ENCODE measurements around the gene PREB. TPM values are rescaled to one million over a fixed set of nuclear protein-coding genes. Genes with fewer than 3 reads are reported as not detected.

PREB gene
- total and polyA plus RNA-seq, 4 donors = 25.8 to 66.8 (median 43.5) TPM

GRCh38 chr2:27160191-27160590, 25.8 kb upstream of the PREB start:
- Histone ChIP-seq H3K27me3 (ENCODE audit: control insufficient read depth in 3 of 3, insufficient read depth in 3 of 3, low read length in 2 of 3) (no peaks in the 10 kb centered on the region), H3K36me3 (ENCODE audit: control insufficient read depth in 4 of 4, insufficient read depth in 4 of 4, low read length in 4 of 4) (no peaks in the 10 kb centered on the region), H3K9ac (ENCODE audit: insufficient read depth in 1 of 2, low read length in 2 of 2) (no peak overlapping the region), H3K4me3 (no peak overlapping the region), H3K4me1 (ENCODE audit: control insufficient read depth in 5 of 5, insufficient read depth in 5 of 5, low read length in 5 of 5) (no peaks in the 10 kb centered on the region), H3K9me3 (ENCODE audit: control insufficient read depth in 4 of 4, insufficient read depth in 3 of 4, low read length in 3 of 4) (no peaks in the 10 kb centered on the region), H3K27ac (ENCODE audit: low read depth in 1 of 2, low read length in 1 of 2) (no peak overlapping the region)
- DNase-seq = no peak
- ATAC-seq (ENCODE audit: insufficient read depth, low FRiP score) = no peak
- TF ChIP-seq CTCF (IDR thresholded peaks at IDR 0.05; ENCODE audit: control extremely low read depth, extremely low read depth) = no peak
- whole genome bisulfite sequencing, 2 donors = 83 to 90% methylated on average over 9 of the region's 9 CpGs

GRCh38 chr2:27159271-27159670, 24.8 kb upstream of the PREB start:
- Histone ChIP-seq H3K9me3 (ENCODE audit: control insufficient read depth in 4 of 4, insufficient read depth in 3 of 4, low read length in 3 of 4) (no peaks in the 10 kb centered on the region), H3K36me3 (ENCODE audit: control insufficient read depth in 4 of 4, insufficient read depth in 4 of 4, low read length in 4 of 4) (no peaks in the 10 kb centered on the region), H3K27ac (ENCODE audit: low read depth in 1 of 2, low read length in 1 of 2) (no peak overlapping the region), H3K4me1 (ENCODE audit: control insufficient read depth in 5 of 5, insufficient read depth in 5 of 5, low read length in 5 of 5) (no peaks in the 10 kb centered on the region), H3K4me3 (no peak overlapping the region), H3K27me3 (ENCODE audit: control insufficient read depth in 3 of 3, insufficient read depth in 3 of 3, low read length in 2 of 3) (no peaks in the 10 kb centered on the region), H3K9ac (ENCODE audit: insufficient read depth in 1 of 2, low read length in 2 of 2) (no peak overlapping the region)
- TF ChIP-seq CTCF (IDR thresholded peaks at IDR 0.05; ENCODE audit: control extremely low read depth, extremely low read depth) = no peak
- no peak for DNase-seq
- WGBS, 2 donors = 77 to 81% methylated on average over 5 to 6 of the region's 6 CpGs
- no peak for ATAC-seq (ENCODE audit: insufficient read depth, low FRiP score)

- DNase-seq (no peak), ATAC-seq (ENCODE audit: insufficient read depth, low FRiP score) (no peak)
- no peaks in the 10 kb centered on the region for H3K36me3 ChIP-seq (ENCODE audit: control insufficient read depth in 4 of 4, insufficient read depth in 4 of 4, low read length in 4 of 4)
- H3K4me3 ChIP-seq = no peak overlapping the region
- no peaks in the 10 kb centered on the region for H3K4me1 ChIP-seq (ENCODE audit: control insufficient read depth in 5 of 5, insufficient read depth in 5 of 5, low read length in 5 of 5)
- 63 to 83% methylated on average over 6 of the region's 6 CpGs for WGBS, 2 donors
- TF ChIP-seq CTCF (IDR thresholded peaks at IDR 0.05; ENCODE audit: control extremely low read depth, extremely low read depth) = no peak
- no peaks in the 10 kb centered on the region for H3K27me3 ChIP-seq (ENCODE audit: control insufficient read depth in 3 of 3, insufficient read depth in 3 of 3, low read length in 2 of 3)
- H3K27ac ChIP-seq (ENCODE audit: low read depth in 1 of 2, low read length in 1 of 2) = no peak overlapping the region
- H3K9me3 ChIP-seq (ENCODE audit: control insufficient read depth in 4 of 4, insufficient read depth in 3 of 4, low read length in 3 of 4) = no peaks in the 10 kb centered on the region
- H3K9ac ChIP-seq (ENCODE audit: insufficient read depth in 1 of 2, low read length in 2 of 2) = no peak overlapping the region
These were observed 24.0 kb upstream of the PREB start for GRCh38 chr2:27158468-27158867.

GRCh38 chr2:27155069-27155520, 20.7 kb upstream of the PREB start:
- no peak overlapping the region for H3K9ac ChIP-seq (ENCODE audit: insufficient read depth in 1 of 2, low read length in 2 of 2)
- ATAC-seq (ENCODE audit: insufficient read depth, low FRiP score) (no peak), DNase-seq (no peak)
- no peak for TF ChIP-seq CTCF (IDR thresholded peaks at IDR 0.05; ENCODE audit: control extremely low read depth, extremely low read depth)
- no peak overlapping the region for H3K4me3 ChIP-seq
- H3K27me3 ChIP-seq (ENCODE audit: control insufficient read depth in 3 of 3, insufficient read depth in 3 of 3, low read length in 2 of 3) = no peaks in the 10 kb centered on the region
- H3K27ac ChIP-seq (ENCODE audit: low read depth in 1 of 2, low read length in 1 of 2) = no peak overlapping the region
- no peaks in the 10 kb centered on the region for H3K4me1 ChIP-seq (ENCODE audit: control insufficient read depth in 5 of 5, insufficient read depth in 5 of 5, low read length in 5 of 5)
- no peaks in the 10 kb centered on the region for H3K9me3 ChIP-seq (ENCODE audit: control insufficient read depth in 4 of 4, insufficient read depth in 3 of 4, low read length in 3 of 4)
- H3K36me3 ChIP-seq (ENCODE audit: control insufficient read depth in 4 of 4, insufficient read depth in 4 of 4, low read length in 4 of 4) = no peaks in the 10 kb centered on the region
- 80 to 88% methylated on average over 9 of the region's 9 CpGs for WGBS, 2 donors

Data from lung (tissue), 12 donors.